Measurements from ENCODE around the gene TMEM255A.
"Not testable (repeated sequence)": the region's sequence is repeated elsewhere in the genome, so short reads cannot be mapped to it uniquely, and the experiment has no call there.

TMEM255A gene

DNA sequence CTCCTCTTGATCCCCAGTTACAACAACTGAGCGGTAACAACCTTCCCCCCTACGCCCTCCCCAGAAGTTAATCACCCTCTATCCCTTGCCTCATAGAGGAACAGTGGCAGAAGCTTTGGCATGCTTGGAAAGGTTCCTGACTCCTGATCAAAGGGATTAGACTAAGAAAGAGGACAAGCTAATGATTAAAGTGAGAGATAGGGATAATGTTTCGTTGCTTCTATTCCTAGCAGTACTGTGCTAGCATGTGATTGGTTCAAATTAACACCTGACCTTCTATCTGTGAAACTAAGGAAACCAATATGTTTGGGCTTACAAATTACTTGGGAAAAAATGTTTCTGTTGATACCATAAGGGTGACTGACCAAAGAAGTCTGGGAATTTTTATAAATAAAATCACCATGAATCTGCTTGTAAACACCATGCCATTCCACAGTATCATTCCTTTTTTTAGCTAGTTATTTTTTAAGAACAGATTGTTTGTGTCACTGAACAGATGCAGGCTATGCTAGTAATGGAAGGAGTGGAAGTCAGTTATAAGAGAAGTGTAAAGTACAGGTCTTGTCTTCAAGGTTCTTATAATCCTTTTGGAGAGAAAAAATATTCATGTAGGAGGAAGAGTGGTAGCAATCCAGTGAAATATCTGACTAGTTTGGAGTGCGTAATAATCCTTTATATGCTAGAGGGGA is 39.3 kb upstream of the TMEM255A start:
- TF ChIP-seq PPARA (CRISPR knock-in tag; IDR thresholded peaks at IDR 0.05; ENCODE audit: borderline replicate concordance), result no peak
- no peak for TF ChIP-seq ESRRG (CRISPR knock-in tag; IDR thresholded peaks at IDR 0.05)
- no peak for TF ChIP-seq SNAI2 (CRISPR knock-in tag; IDR thresholded peaks at IDR 0.05)
- no peak for TF ChIP-seq ZFP30 (CRISPR knock-in tag; IDR thresholded peaks at IDR 0.05)
- TF ChIP-seq OSR1 (CRISPR knock-in tag; IDR thresholded peaks at IDR 0.05), result no peak
- TF ChIP-seq, protein P1, sequence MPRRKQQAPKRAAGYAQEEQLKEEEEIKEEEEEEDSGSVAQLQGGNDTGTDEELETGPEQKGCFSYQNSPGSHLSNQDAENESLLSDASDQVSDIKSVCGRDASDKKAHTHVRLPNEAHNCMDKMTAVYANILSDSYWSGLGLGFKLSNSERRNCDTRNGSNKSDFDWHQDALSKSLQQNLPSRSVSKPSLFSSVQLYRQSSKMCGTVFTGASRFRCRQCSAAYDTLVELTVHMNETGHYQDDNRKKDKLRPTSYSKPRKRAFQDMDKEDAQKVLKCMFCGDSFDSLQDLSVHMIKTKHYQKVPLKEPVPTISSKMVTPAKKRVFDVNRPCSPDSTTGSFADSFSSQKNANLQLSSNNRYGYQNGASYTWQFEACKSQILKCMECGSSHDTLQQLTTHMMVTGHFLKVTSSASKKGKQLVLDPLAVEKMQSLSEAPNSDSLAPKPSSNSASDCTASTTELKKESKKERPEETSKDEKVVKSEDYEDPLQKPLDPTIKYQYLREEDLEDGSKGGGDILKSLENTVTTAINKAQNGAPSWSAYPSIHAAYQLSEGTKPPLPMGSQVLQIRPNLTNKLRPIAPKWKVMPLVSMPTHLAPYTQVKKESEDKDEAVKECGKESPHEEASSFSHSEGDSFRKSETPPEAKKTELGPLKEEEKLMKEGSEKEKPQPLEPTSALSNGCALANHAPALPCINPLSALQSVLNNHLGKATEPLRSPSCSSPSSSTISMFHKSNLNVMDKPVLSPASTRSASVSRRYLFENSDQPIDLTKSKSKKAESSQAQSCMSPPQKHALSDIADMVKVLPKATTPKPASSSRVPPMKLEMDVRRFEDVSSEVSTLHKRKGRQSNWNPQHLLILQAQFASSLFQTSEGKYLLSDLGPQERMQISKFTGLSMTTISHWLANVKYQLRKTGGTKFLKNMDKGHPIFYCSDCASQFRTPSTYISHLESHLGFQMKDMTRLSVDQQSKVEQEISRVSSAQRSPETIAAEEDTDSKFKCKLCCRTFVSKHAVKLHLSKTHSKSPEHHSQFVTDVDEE (CRISPR knock-in tag; IDR thresholded peaks at IDR 0.05), result no peak

DNA sequence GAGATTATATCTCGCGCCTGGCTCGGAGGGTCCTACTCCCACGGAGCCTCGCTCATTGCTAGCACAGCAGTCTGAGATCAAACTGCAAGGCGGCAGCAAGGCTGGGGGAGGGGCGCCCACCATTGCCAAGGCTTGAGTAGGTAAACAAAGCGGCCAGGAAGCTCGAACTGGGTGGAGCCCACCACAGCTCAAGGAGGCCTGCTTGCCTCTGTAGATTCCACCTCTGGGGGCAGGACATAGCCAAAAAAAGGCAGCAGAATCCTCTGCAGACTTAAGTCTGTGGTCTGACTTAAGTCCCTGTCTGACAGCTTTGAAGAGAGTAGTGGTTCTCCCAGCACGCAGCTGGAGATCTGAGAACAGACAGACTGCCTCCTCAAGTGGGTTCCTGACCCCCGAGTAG is 33.3 kb upstream of the TMEM255A start:
- not testable (repeated sequence) for ATAC-seq

More for the DNA sequence above, 39.3 kb upstream of the TMEM255A start:
- ATAC-seq, result no peak

DNA sequence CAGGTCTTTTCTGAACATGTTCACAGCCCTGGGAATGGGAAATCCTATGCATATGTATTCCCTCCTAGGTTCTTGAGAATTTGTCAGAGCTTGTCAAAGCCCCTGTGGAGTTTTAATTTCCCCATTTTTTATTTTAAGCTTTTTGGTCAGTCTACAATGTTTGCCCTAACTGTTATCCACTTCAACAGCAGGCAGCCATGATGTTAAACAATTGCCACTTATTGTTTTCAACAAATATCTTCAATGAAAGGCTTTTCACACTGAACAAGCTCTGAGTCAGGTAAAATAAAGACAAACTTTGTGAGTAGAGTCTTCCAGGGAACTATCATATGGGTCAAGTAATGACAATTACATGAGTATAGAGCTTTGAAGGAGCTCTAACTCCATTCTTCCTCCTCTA is 25.6 kb upstream of the TMEM255A start:
- TF ChIP-seq, protein P2, sequence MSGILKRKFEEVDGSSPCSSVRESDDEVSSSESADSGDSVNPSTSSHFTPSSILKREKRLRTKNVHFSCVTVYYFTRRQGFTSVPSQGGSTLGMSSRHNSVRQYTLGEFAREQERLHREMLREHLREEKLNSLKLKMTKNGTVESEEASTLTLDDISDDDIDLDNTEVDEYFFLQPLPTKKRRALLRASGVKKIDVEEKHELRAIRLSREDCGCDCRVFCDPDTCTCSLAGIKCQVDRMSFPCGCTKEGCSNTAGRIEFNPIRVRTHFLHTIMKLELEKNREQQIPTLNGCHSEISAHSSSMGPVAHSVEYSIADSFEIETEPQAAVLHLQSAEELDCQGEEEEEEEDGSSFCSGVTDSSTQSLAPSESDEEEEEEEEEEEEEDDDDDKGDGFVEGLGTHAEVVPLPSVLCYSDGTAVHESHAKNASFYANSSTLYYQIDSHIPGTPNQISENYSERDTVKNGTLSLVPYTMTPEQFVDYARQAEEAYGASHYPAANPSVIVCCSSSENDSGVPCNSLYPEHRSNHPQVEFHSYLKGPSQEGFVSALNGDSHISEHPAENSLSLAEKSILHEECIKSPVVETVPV (CRISPR knock-in tag; IDR thresholded peaks at IDR 0.05), result no peak
- TF ChIP-seq PPARA (CRISPR knock-in tag; IDR thresholded peaks at IDR 0.05; ENCODE audit: borderline replicate concordance) (no peak), ZC3H10 (CRISPR knock-in tag; IDR thresholded peaks at IDR 0.05) (no peak), ZNF70 (CRISPR knock-in tag; IDR thresholded peaks at IDR 0.05) (no peak), ISL1 (CRISPR knock-in tag; IDR thresholded peaks at IDR 0.05) (no peak), ARNTL (CRISPR knock-in tag; IDR thresholded peaks at IDR 0.05; ENCODE audit: borderline replicate concordance, low read depth) (no peak), RARB (CRISPR knock-in tag; IDR thresholded peaks at IDR 0.05) (no peak), TOX (CRISPR knock-in tag; IDR thresholded peaks at IDR 0.05; ENCODE audit: borderline replicate concordance) (no peak)
- TF ChIP-seq, protein P3, sequence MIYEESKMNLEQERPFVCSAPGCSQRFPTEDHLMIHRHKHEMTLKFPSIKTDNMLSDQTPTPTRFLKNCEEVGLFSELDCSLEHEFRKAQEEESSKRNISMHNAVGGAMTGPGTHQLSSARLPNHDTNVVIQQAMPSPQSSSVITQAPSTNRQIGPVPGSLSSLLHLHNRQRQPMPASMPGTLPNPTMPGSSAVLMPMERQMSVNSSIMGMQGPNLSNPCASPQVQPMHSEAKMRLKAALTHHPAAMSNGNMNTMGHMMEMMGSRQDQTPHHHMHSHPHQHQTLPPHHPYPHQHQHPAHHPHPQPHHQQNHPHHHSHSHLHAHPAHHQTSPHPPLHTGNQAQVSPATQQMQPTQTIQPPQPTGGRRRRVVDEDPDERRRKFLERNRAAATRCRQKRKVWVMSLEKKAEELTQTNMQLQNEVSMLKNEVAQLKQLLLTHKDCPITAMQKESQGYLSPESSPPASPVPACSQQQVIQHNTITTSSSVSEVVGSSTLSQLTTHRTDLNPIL (CRISPR knock-in tag; IDR thresholded peaks at IDR 0.05; ENCODE audit: low read depth), result no peak
- TF ChIP-seq, protein P1 (CRISPR knock-in tag; IDR thresholded peaks at IDR 0.05), result no peak
- ATAC-seq, result no peak

DNA sequence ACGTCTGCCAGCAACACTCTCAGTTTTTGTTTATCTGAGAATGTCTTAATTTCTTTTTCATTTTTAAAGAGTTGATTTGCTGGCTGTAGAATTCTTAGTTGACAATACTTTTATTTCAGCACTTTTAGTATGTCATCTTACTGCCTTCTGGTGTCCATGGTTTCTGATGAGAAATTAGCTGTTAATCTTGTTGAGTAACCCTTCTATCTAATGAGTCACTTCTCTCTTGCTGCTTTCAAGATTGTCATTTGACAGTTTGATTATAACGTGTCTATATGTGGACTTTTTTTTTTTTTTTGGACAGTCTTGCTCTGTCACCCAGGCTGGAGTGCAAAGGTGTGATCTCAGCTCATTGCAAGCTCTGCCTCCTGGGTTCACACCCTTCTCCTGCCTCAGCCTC is 24.0 kb upstream of the TMEM255A start:
- ATAC-seq, result no peak
- TF ChIP-seq ZNF8 (CRISPR knock-in tag; IDR thresholded peaks at IDR 0.05), result no peak
- TF ChIP-seq ZNF565 (CRISPR knock-in tag; conservative IDR thresholded peaks at IDR 0.05; ENCODE audit: low read depth), result no peak
- TF ChIP-seq RARB (CRISPR knock-in tag; IDR thresholded peaks at IDR 0.05), result no peak
- TF ChIP-seq ZFP30 (CRISPR knock-in tag; IDR thresholded peaks at IDR 0.05), result no peak
- no peak for TF ChIP-seq ZNF70 (CRISPR knock-in tag; IDR thresholded peaks at IDR 0.05)
- TF ChIP-seq, protein P2 (CRISPR knock-in tag; IDR thresholded peaks at IDR 0.05), result no peak
- no peak for TF ChIP-seq ESRRG (CRISPR knock-in tag; IDR thresholded peaks at IDR 0.05)
- TF ChIP-seq GLIS3 (CRISPR knock-in tag; IDR thresholded peaks at IDR 0.05), result no peak
- no peak for TF ChIP-seq TCF4 (CRISPR knock-in tag; IDR thresholded peaks at IDR 0.05; ENCODE audit: borderline replicate concordance)
- no peak for TF ChIP-seq ZFP3 (CRISPR knock-in tag; IDR thresholded peaks at IDR 0.05)
- no peak for TF ChIP-seq PPARA (CRISPR knock-in tag; IDR thresholded peaks at IDR 0.05; ENCODE audit: borderline replicate concordance)
- TF ChIP-seq, protein P1 (CRISPR knock-in tag; IDR thresholded peaks at IDR 0.05), result no peak
- no peak for TF ChIP-seq SNAI2 (CRISPR knock-in tag; IDR thresholded peaks at IDR 0.05)
- TF ChIP-seq, protein P3 (CRISPR knock-in tag; IDR thresholded peaks at IDR 0.05; ENCODE audit: low read depth), result no peak
- TF ChIP-seq ZC3H10 (CRISPR knock-in tag; IDR thresholded peaks at IDR 0.05), result no peak

All from SK-N-SH treated with all-trans-retinoic acid at 6 μM for 48 hours (cell line).